Cardiac fibroblast (primary cell): ENCODE results near the gene LAMA1.
"Not testable (repeated sequence)": the region's sequence is repeated elsewhere in the genome, so short reads cannot be mapped to it uniquely, and the experiment has no call there.

Experiments used
- DNase-seq, 2 donors: peaks; one replicate each; pipeline versions ENCODE4 v3.0.0 to v3.0.0-alpha.2; 2010; ENCODE audit warnings: low read depth in 2 of 2
- H3K4me3 ChIP-seq, 2 donors: replicated peaks in 1 of 2; 1 replicate in 1 of 2; 2 replicates in 1 of 2; pipeline ENCODE4 v1.5.1; 2011; ENCODE audit warnings: low read depth in 2 of 2, low read length in 2 of 2, mild to moderate bottlenecking in 2 of 2, moderate library complexity in 1 of 2
- CTCF ChIP-seq: IDR thresholded peaks from one replicate; pipeline ENCODE4 v1.5.1; 2011; ENCODE audit warnings: low read depth, mild to moderate bottlenecking, low read length, inconsistent platforms

The LAMA1 gene

GRCh38 chr18:7155092-7155491 is 37.5 kb upstream of the LAMA1 start:
- no peak for TF ChIP-seq CTCF
- no peak for DNase-seq
- no peak overlapping the region for H3K4me3 ChIP-seq

- no peak overlapping the region for H3K4me3 ChIP-seq
- no peak for TF ChIP-seq CTCF
- DNase-seq, result peak in 1 of 2 donors; percentile 23
Measured at GRCh38 chr18:7152440-7152839, 34.8 kb upstream of the LAMA1 start.

- no peak overlapping the region for H3K4me3 ChIP-seq
- peak in 1 of 2 donors; percentile 25 for DNase-seq
- TF ChIP-seq CTCF, result no peak
Measured at GRCh38 chr18:7147399-7147798, 29.8 kb upstream of the LAMA1 start.

- H3K4me3 ChIP-seq, result no peak overlapping the region
- TF ChIP-seq CTCF, result no peak
- DNase-seq, result no peak
Measured at GRCh38 chr18:7146067-7146466, 28.5 kb upstream of the LAMA1 start.

- not testable (repeated sequence) for H3K4me3 ChIP-seq, DNase-seq
Measured at GRCh38 chr18:7144921-7145320, 27.3 kb upstream of the LAMA1 start.

- no peak for DNase-seq
- TF ChIP-seq CTCF, result no peak
- H3K4me3 ChIP-seq, result no peak overlapping the region
Measured at GRCh38 chr18:7141287-7141686, 23.7 kb upstream of the LAMA1 start.

GRCh38 chr18:7139409-7139808 is 21.8 kb upstream of the LAMA1 start:
- no peak overlapping the region for H3K4me3 ChIP-seq
- DNase-seq, result no peak
- TF ChIP-seq CTCF, result no peak

- DNase-seq, result peak; percentile 48
- no peak for TF ChIP-seq CTCF
- no peak overlapping the region for H3K4me3 ChIP-seq
Measured at GRCh38 chr18:7133181-7133580, 15.6 kb upstream of the LAMA1 start.
